Measurements from ENCODE around the gene SLC41A1. TPM values are rescaled to one million over a fixed set of nuclear protein-coding genes. Genes with fewer than 3 reads are reported as not detected.
A peak's percentile ranks its signal among the peaks of the same experiment; 100 is the strongest.

SLC41A1 gene
- total RNA-seq, 2 donors from 2014 or later, result 17.1 to 32.8 TPM

- peak overlapping the region; percentile 98 for H3K4me3 ChIP-seq (ENCODE audit: low read length)
- Mint-ChIP-seq H3K27me3 (ENCODE audit: insufficient read depth) (no peaks in the 10 kb centered on the region), H3K4me3 (peak overlapping the region; percentile 89), H3K27ac (peak overlapping the region; percentile 92), H3K36me3 (ENCODE audit: low read depth) (peaks cover 6% of the 10 kb centered on the region), H3K4me1 (peaks cover 22% of the 10 kb centered on the region), H3K9me3 (no peaks in the 10 kb centered on the region)
- peak overlapping the region; percentile 94 for H3K27ac ChIP-seq (ENCODE audit: low read depth, low read length)
- no peak for DNase-seq
- H3K27me3 ChIP-seq (ENCODE audit: control insufficient read depth, insufficient read depth, low read length, poor library complexity, severe bottlenecking), result no peaks in the 10 kb centered on the region
- H3K4me1 ChIP-seq (ENCODE audit: control insufficient read depth, insufficient read depth, low read length), result peaks cover under 1% of the 10 kb centered on the region
- no peak for TF ChIP-seq CTCF (conservative IDR thresholded peaks at IDR 0.05)
- 5 to 6% methylated on average over 20 to 25 of the region's 25 CpGs for WGBS, 2 experiments (ENCODE audit: insufficient coverage in 1 of 2, insufficient read length in 1 of 2)
- no peaks in the 10 kb centered on the region for H3K9me3 ChIP-seq (ENCODE audit: control insufficient read depth, low read length)
- H3K9ac ChIP-seq (ENCODE audit: extremely low read depth, low read length, poor library complexity, severe bottlenecking), result peak overlapping the region; percentile 87
- H3K36me3 ChIP-seq (ENCODE audit: control insufficient read depth, insufficient read depth, low read length), result peaks cover 27% of the 10 kb centered on the region
Measured at GRCh38 chr1:205748403-205749233, 64.4 kb downstream of the SLC41A1 start.

DNA sequence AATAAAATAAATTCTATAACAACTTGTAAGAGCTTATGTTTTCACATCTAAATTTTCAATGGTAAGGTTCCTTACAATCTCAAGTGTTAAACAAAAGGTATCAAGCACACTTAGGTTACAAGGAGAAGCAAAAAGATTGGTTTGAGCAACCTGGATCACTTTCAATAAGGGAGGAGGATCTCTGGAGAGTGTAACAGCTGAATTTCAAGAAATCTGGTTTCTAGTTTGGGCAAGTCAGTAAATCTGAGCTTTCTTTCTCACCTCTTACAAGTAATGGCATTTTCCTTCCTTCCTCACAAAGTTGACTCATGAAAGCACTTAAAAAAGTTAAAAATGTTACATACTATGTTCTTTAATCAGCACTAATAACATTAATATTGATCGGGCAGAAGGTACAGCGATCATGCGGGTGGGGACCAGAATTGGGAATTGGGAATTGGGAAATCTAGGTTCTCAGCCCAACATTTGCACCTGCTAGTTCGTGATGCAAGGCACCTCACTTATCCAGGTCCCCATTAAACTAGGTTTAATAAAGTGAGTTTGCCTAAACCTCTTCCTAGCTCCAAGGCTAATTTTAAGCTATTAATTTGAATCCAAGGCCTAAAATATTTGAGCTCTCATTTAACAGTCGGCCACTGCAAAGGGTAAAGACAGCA is 66.1 kb downstream of the SLC41A1 start:
- H3K27me3 Mint-ChIP-seq (ENCODE audit: insufficient read depth), result no peaks in the 10 kb centered on the region
- Histone ChIP-seq H3K27me3 (ENCODE audit: control insufficient read depth, insufficient read depth, low read length, poor library complexity, severe bottlenecking) (no peaks in the 10 kb centered on the region), H3K4me3 (ENCODE audit: low read length) (peak overlapping the region; percentile 98), H3K9me3 (ENCODE audit: control insufficient read depth, low read length) (no peaks in the 10 kb centered on the region), H3K9ac (ENCODE audit: extremely low read depth, low read length, poor library complexity, severe bottlenecking) (peak overlapping the region; percentile 87), H3K4me1 (ENCODE audit: control insufficient read depth, insufficient read depth, low read length) (peaks cover 3% of the 10 kb centered on the region), H3K27ac (ENCODE audit: low read depth, low read length) (no peak overlapping the region), H3K36me3 (ENCODE audit: control insufficient read depth, insufficient read depth, low read length) (peaks cover 38% of the 10 kb centered on the region)
- peaks cover 32% of the 10 kb centered on the region for H3K4me1 Mint-ChIP-seq
- no peaks in the 10 kb centered on the region for H3K9me3 Mint-ChIP-seq
- H3K4me3 Mint-ChIP-seq, result peak overlapping the region; percentile 89
- H3K27ac Mint-ChIP-seq, result no peak overlapping the region
- DNase-seq, result no peak
- WGBS, 2 experiments (ENCODE audit: insufficient coverage in 1 of 2, insufficient read length in 1 of 2), result 76 to 88% methylated on average over 4 to 5 of the region's 5 CpGs
- no peak for TF ChIP-seq CTCF (conservative IDR thresholded peaks at IDR 0.05)
- H3K36me3 Mint-ChIP-seq (ENCODE audit: low read depth), result peaks cover 13% of the 10 kb centered on the region

DNA sequence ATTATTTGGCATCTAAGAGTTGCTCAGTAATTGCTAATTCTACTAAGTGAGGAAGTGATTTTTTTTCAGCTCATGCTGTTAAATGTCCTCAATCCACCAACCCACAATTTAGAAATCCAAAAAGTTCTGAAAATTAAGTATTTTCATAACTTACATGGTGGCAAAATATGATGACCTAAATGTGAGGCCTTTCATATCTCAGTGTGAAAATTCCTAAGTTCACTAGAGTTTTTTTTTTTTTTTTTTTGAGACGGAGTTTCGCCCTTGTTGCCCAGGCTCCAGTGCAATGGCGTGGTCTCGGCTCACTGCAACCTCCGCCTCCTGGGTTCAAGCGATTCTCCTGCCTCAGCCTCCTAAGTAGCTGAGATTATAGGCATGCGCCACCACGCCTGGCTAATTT is 68.6 kb downstream of the SLC41A1 start:
- no peaks in the 10 kb centered on the region for H3K27me3 ChIP-seq (ENCODE audit: control insufficient read depth, insufficient read depth, low read length, poor library complexity, severe bottlenecking)
- no peak for TF ChIP-seq CTCF (conservative IDR thresholded peaks at IDR 0.05)
- Mint-ChIP-seq H3K4me1 (peaks cover 32% of the 10 kb centered on the region), H3K27me3 (ENCODE audit: insufficient read depth) (no peaks in the 10 kb centered on the region), H3K9me3 (no peaks in the 10 kb centered on the region), H3K4me3 (no peak overlapping the region), H3K27ac (no peak overlapping the region), H3K36me3 (ENCODE audit: low read depth) (peaks cover 28% of the 10 kb centered on the region)
- 98% methylated on average over 8 of the region's 8 CpGs; no CpG with 5 or more reads in 1 of the 2 experiments for WGBS, 2 experiments (ENCODE audit: insufficient coverage in 1 of 2, insufficient read length in 1 of 2)
- H3K4me3 ChIP-seq (ENCODE audit: low read length), result peak overlapping the region; percentile 38
- H3K9ac ChIP-seq (ENCODE audit: extremely low read depth, low read length, poor library complexity, severe bottlenecking), result no peak overlapping the region
- peaks cover 56% of the 10 kb centered on the region for H3K36me3 ChIP-seq (ENCODE audit: control insufficient read depth, insufficient read depth, low read length)
- H3K9me3 ChIP-seq (ENCODE audit: control insufficient read depth, low read length), result no peaks in the 10 kb centered on the region
- no peak for DNase-seq
- peaks cover 3% of the 10 kb centered on the region for H3K4me1 ChIP-seq (ENCODE audit: control insufficient read depth, insufficient read depth, low read length)
- no peak overlapping the region for H3K27ac ChIP-seq (ENCODE audit: low read depth, low read length)
